Gastroesophageal sphincter (tissue), 4 donors: ENCODE data around the gene PDLIM5. TPM values are rescaled to one million over a fixed set of nuclear protein-coding genes. Genes with fewer than 3 reads are reported as not detected.

ENCODE experiments used
- ATAC-seq: fragments of 150-250 bp; one replicate; pipeline ENCODE4 v1.9.1; 2016; ENCODE audit warnings: mild to moderate bottlenecking, moderate library complexity
- H3K27ac ChIP-seq, 4 donors: fragments of 200-600 bp; sonication (generic) in 3 of 4; 1 replicate in 3 of 4; 2 replicates in 1 of 4; pipeline ENCODE4 v1.5.1; 2016 to 2019
- H3K27me3 ChIP-seq: fragments of 200-600 bp; sonication (generic); one replicate; pipeline ENCODE4 v1.5.1; 2019
- H3K36me3 ChIP-seq, 2 donors: fragments of 200-600 bp; sonication (generic); one replicate each; pipeline ENCODE4 v1.5.1; 2019; ENCODE audit warnings: control low read depth in 1 of 2
- H3K4me1 ChIP-seq, 3 donors: fragments of 200-600 bp; sonication (generic); 1 replicate in 2 of 3; 2 replicates in 1 of 3; pipeline ENCODE4 v1.5.1; 2016 to 2019; ENCODE audit warnings: control low read depth in 2 of 3
- H3K4me3 ChIP-seq, 2 donors: fragments of 200-600 bp; sonication (generic); one replicate each; pipeline ENCODE4 v1.5.1; 2019; ENCODE audit warnings: mild to moderate bottlenecking in 1 of 2, moderate library complexity in 1 of 2
- H3K9me3 ChIP-seq, 3 donors: fragments of 200-600 bp; sonication (generic); one replicate each; pipeline ENCODE4 v1.5.1; 2017 to 2019; ENCODE audit warnings: control low read depth in 2 of 3
- EP300 ChIP-seq: sonication (generic); formaldehyde crosslinking; IDR thresholded peaks from one replicate; pipeline ENCODE4 v1.6.1; 2017; ENCODE audit warnings: antibody characterized with exemption, mild to moderate bottlenecking
- POLR2A ChIP-seq, 2 donors: fragments of 450-650 bp; IDR thresholded peaks; one replicate each; pipeline ENCODE4 v1.6.1; 2017; ENCODE audit warnings: antibody characterized with exemption in 2 of 2, mild to moderate bottlenecking in 2 of 2, moderate library complexity in 1 of 2
- POLR2AphosphoS5 ChIP-seq: sonication (generic); formaldehyde crosslinking; IDR thresholded peaks from one replicate; pipeline ENCODE4 v1.6.1; 2017; ENCODE audit warnings: antibody characterized with exemption
- WGBS, 2 donors: methylation state at CpG; one replicate each; pipeline ENCODE4 v1.1.5; 2018; ENCODE audit warnings: low coverage in 1 of 2; 5-methylcytosine and 5-hydroxymethylcytosine counted together
- total RNA-seq, 4 donors: library from RNA; depleted of rRNA; stranded (reverse); fragments of >200 nt; gene quantifications; one replicate each; pipeline ENCODE4 v1.1.0, GENCODE V29; 2016
- TF ChIP-seq, protein P1 (sequence below), 4 experiments: fragments of 200-600 bp in 2 of 4; fragments of 450-650 bp in 2 of 4; sonication (generic) in 1 of 4; IDR thresholded peaks; one replicate each; pipeline ENCODE4 v1.5.1; 2017 to 2019; ENCODE audit warnings: antibody characterized with exemption in 4 of 4, mild to moderate bottlenecking in 2 of 4, moderate library complexity in 2 of 4

PDLIM5 gene
- total RNA-seq, 4 donors from 2014 or later = 100 to 223 (median 175) TPM

DNA sequence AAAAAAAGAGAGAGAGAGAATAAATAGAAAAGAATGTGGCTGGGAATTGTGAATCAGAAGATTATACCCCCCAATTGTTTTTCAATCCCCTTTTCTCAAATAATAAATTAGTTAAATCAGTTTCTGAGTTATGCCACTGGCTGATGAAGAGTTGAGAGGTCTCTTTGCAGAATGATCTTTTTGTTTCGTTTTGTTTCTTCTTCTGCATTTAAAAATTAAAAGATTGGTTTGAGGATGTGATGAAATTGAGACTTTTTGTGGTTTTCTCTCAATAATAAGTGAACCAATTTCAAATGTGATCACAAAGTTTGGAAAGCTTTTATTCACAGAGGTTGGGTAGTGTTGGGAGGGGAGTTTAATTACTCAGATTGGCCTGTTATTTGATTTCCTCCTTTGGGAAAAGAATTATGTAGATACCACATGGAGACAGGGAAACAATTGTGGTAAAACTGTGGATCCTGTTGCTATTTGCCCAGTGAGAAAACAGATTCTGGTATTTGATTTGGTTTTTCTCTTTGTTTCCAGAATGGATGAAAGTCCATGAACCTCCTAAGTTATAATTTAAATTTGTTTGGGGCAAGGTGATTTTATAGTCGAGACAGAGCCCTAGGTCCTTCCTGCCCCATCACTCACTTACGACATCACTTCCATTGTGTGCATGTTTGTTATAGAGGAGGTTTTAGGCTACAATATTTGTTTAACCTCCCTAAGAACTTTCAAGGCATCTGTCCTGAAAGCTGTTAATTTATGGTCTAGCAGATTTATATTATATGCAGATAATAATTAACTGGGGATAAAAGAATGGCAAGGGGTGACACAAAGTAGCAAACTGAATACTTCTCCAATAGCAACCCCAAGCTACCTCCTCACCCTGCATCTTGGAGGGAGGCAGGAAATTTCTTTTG, 214.0 kb downstream of the PDLIM5 start:
- WGBS, 2 donors = 73 to 78% methylated on average over 3 of the region's 3 CpGs
- H3K4me1 ChIP-seq = no peaks in the 10 kb centered on the region
- H3K9me3 ChIP-seq = no peaks in the 10 kb centered on the region
- H3K4me3 ChIP-seq = no peak overlapping the region
- H3K27ac ChIP-seq = no peak overlapping the region
- peaks cover 0 to 39% of the 10 kb centered on the region in 2 donors for H3K36me3 ChIP-seq
- no peaks in the 10 kb centered on the region for H3K27me3 ChIP-seq
- TF ChIP-seq EP300 (no peak), POLR2A (IDR thresholded peaks at IDR 0.05) (no peak), POLR2AphosphoS5 (no peak)
- TF ChIP-seq, protein P1, sequence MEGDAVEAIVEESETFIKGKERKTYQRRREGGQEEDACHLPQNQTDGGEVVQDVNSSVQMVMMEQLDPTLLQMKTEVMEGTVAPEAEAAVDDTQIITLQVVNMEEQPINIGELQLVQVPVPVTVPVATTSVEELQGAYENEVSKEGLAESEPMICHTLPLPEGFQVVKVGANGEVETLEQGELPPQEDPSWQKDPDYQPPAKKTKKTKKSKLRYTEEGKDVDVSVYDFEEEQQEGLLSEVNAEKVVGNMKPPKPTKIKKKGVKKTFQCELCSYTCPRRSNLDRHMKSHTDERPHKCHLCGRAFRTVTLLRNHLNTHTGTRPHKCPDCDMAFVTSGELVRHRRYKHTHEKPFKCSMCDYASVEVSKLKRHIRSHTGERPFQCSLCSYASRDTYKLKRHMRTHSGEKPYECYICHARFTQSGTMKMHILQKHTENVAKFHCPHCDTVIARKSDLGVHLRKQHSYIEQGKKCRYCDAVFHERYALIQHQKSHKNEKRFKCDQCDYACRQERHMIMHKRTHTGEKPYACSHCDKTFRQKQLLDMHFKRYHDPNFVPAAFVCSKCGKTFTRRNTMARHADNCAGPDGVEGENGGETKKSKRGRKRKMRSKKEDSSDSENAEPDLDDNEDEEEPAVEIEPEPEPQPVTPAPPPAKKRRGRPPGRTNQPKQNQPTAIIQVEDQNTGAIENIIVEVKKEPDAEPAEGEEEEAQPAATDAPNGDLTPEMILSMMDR (IDR thresholded peaks at IDR 0.05) = no peak
- ATAC-seq = no peak

DNA sequence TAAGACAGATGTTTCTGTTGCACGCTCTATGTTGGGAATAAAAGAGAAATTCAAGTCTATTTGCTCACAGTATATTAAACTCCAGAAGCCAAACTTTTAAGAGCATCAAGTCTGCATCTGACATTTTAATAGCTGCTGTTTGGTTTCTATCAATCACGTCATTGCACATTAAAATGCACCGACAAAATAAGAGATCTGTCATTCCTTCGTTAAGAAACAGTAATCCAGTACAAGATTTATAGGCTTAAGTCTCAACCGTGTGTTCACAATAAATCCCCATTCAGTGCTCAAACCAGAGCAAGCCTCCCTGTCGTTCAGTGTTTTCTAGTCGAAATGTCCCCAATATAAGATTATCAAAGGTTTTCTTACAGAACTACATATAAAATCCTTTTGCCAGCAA, 217.0 kb downstream of the PDLIM5 start:
- 85 to 86% methylated on average over 7 of the region's 7 CpGs for WGBS, 2 donors
- no peaks in the 10 kb centered on the region for H3K27me3 ChIP-seq
- no peaks in the 10 kb centered on the region for H3K9me3 ChIP-seq
- ATAC-seq = no peak
- H3K27ac ChIP-seq = no peak overlapping the region
- H3K4me1 ChIP-seq = no peaks in the 10 kb centered on the region
- peaks cover 0 to 30% of the 10 kb centered on the region in 2 donors for H3K36me3 ChIP-seq
- TF ChIP-seq POLR2A (IDR thresholded peaks at IDR 0.05) (no peak), EP300 (no peak), POLR2AphosphoS5 (no peak)
- TF ChIP-seq, protein P1 (IDR thresholded peaks at IDR 0.05) = no peak
- H3K4me3 ChIP-seq = no peak overlapping the region

DNA sequence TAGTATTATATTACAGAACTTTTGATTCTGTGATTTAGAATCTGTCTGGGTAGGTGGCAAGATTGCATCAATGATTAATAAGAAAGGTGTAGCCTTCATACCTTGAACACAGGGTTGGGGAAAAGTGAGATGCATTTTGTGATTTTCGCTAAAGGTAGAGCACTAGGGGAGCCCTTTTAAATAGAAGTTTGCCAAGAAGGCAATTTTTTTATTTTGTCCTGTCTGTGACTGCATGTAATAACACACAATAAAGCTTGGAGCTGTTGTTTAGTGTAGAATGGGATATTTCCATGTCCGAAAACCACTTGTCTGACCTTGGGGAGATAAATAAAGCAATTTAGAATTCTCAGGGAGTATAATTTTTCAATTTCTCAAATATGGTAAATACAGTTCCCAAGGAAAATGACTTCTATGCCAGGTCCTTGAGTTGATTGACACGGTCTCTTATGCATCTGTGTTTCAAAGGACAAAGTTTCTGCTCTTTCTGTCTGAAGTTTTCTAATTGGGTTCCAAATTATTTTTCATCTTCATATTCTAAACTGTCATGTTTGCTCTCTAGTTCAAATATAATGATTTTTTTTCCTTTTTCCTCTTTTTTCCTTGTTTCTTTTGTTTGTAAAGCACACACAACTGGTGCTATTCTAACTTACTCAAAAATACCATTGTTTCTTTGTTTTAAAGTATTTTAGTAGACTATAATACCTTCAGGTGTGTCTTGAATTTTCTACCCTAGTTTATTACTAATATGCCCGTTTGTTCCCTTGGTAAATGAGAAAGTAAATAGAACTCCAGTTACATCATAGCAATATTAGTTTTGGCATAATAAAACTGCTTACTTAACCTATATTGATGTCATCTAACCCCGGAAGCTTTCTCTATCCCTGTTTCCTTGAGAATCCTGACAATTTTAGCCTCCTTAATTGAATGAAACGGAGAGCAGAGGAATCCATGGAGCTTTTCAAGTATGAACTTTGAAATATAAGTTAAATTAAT, 218.2 kb downstream of the PDLIM5 start:
- TF ChIP-seq EP300 (no peak), POLR2AphosphoS5 (no peak), POLR2A (IDR thresholded peaks at IDR 0.05) (no peak)
- TF ChIP-seq, protein P1 (IDR thresholded peaks at IDR 0.05) = no peak
- 85% methylated on average over 6 of the region's 6 CpGs for WGBS, 2 donors
- Histone ChIP-seq H3K36me3 (peaks cover 0 to 18% of the 10 kb centered on the region in 2 donors), H3K4me1 (no peaks in the 10 kb centered on the region), H3K4me3 (no peak overlapping the region), H3K9me3 (no peaks in the 10 kb centered on the region), H3K27ac (no peak overlapping the region), H3K27me3 (no peaks in the 10 kb centered on the region)
- no peak for ATAC-seq

DNA sequence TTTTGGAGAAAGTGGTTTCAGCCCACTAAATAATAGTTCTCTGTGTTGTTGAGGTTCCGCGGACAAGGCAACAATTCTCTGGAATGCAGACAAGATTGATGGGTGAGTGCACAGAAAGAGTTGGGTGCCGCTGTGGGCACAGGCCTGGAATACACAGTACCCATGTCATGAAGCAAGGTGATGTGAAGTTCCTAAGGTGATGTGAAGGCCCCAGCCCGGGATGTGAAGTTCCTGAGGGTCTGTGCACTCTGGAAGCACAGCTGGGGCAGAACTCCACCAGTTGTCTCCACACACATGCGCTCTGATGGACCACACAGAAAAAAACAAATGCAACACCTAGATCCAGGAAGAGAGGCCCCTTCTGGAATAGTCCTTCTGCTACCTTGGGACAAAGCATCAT, 219.4 kb downstream of the PDLIM5 start:
- Histone ChIP-seq H3K36me3 (peaks cover 0 to 13% of the 10 kb centered on the region in 2 donors), H3K27me3 (no peaks in the 10 kb centered on the region), H3K4me1 (no peaks in the 10 kb centered on the region), H3K4me3 (no peak overlapping the region), H3K27ac (no peak overlapping the region), H3K9me3 (no peaks in the 10 kb centered on the region)
- TF ChIP-seq EP300 = no peak
- WGBS, 2 donors = 54 to 90% methylated on average over 3 to 4 of the region's 5 CpGs
- ATAC-seq = no peak

DNA sequence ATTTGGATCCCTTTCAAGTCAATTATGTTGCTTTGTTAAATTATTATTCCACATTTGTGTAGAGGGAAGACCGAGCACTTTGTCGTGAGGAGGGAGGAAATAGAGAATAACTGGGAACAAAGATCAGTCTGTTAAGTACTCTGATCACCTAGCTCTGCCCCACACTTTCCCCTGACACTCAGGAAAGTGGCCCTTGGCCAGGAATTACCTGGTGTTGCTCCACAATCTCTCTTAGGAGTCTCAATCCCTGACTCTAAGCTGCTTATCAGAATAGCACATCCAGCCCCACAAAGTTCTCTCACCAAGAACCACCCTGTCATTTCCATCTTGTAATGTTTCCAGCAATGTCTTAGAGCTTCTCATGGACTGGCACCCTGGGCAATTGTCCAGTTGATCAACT, 222.2 kb downstream of the PDLIM5 start:
- Histone ChIP-seq H3K4me1 (peaks cover 0 to 9% (median 2%) of the 10 kb centered on the region in 3 donors), H3K4me3 (no peak overlapping the region), H3K9me3 (no peaks in the 10 kb centered on the region), H3K27me3 (no peaks in the 10 kb centered on the region), H3K36me3 (peaks cover 0 to 7% of the 10 kb centered on the region in 2 donors), H3K27ac (no peak overlapping the region)
- no peak for ATAC-seq
- TF ChIP-seq POLR2A (IDR thresholded peaks at IDR 0.05) (no peak), EP300 (no peak), POLR2AphosphoS5 (no peak)
- TF ChIP-seq, protein P1 (IDR thresholded peaks at IDR 0.05) = no peak
- WGBS, 2 donors = 61 to 85% methylated on average over 2 of the region's 2 CpGs
